ENCODE results near the gene NRXN3.

GRCh38 chr14:79727900-79728299 is 1557.7 kb downstream of the NRXN3 start:
- TF ChIP-seq CTCF (IDR thresholded peaks at IDR 0.05), result no peak
- TF ChIP-seq EZH2 (IDR thresholded peaks at IDR 0.05; ENCODE audit: borderline replicate concordance, insufficient read depth, low read depth, low read length, poor library complexity, severe bottlenecking), result no peak
